Muscle of arm (tissue), 12 donors: Measurements from ENCODE around the gene CISD3. TPM values are rescaled to one million over a fixed set of nuclear protein-coding genes. Genes with fewer than 3 reads are reported as not detected.

Experiments
- DNase-seq: peaks from one replicate; pipeline ENCODE4 v3.0.0-alpha.2; 2013
- polyA plus RNA-seq, 12 donors: library from polyadenylated mRNA; unstranded; fragments of 120-200 nt; gene quantifications; one replicate each; pipeline ENCODE4 v1.2.1, GENCODE V29; 2013; ENCODE audit not compliant: insufficient read length in 12 of 12

CISD3 gene
- polyA plus RNA-seq, 12 donors = 10.7 to 17.4 (median 13.3) TPM; not detected in 1

DNA sequence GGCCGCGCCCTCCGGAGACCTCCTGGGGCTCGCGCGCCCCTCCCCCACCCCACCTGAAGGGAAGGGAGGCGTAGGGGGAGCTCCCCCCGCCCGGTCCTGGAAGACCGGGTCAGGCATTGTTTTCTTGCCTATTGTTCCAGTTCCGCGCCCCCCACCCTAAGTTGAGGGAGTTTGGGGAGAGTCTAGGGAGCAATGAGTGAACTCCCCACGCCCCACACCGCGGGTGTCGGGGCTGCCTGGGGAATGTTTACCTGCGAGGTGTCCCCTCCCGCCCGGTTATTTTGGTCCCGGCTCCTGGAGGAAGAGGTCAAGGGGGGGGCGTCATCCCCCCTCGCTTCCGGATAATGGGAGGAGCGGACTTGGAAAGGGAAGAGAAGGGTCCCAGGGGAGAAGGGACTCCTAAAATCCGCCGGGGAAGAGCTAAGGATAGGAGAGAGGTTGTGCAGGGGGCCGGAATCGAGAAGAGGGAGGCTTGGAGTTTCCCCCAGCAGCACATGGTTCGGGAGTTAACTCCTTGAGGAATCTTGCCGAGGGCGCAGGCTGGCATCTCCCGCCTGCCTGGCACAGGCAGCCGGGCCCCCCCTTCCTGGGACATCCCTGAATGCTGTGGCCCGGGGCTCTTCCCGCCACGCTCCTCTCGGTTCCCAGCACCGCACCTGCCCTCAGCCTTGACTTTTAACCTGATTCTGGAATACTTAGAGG, 24.2 kb upstream of the CISD3 start:
- no peak for DNase-seq

DNA sequence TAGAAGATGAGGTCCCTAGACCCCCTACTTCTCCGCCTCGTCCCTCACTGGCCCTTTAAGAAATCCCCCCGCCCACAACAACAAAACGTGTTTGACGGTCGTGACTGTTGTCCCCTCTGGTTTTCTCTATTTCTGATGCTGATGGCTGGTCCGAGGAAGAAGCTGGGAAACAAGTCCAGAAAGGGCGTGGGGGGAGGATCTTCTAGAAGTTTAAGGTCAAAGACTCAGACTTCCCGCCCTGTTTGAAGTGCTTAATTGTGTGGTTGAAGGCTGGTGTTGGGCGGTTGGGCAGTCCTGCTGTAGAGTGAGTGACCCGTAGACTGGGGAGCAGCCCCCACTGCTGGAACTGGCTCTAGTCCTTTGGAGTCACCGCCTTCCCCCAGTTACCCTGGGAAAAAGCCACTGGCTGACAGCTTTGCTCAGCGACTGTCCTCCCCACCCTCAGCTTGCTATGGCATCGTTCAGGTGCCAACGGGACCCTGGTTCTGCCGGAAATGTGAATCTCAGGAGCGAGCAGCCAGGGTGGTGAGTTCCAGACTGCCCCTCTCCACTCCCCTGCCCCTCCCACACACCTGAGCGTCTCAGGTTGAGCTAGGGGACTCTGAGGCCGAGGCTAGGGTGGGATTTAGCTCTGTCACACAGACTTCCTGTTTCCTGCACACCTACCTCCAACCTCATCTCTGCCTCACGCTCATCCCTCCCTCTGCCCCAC, 23.5 kb upstream of the CISD3 start:
- no peak for DNase-seq

DNA sequence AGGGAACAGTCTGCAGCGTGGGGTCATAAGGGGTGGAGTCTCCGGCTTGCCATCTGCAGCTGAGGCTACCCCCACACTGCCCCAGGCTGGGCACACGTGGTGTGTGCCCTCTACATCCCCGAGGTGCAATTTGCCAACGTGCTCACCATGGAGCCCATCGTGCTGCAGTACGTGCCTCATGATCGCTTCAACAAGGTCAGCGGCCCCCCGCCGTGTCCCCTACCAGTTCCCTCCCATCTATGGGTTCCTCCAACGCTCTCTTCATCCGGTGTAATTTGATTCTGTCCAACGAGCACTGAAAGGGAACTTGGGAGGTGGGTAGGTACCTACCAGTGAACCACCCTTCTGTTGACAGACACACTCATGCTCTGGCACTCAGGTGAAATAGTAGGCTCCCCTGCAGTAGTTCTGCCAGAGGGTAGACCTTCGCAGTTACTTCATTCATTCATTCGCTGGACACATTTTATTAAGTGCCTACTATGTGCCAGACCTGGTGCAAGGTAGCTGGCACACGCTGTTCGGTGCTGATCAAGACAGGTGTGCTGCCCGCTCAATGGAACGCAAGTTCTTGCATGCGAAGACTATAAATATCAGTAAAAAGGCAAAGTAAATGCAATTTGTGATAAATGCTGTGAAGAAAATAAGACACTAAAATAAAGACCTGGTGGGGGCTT, 22.3 kb upstream of the CISD3 start:
- DNase-seq = no peak

- DNase-seq = no peak
Measured at GRCh38 chr17:38709104-38709820, 20.9 kb upstream of the CISD3 start.

GRCh38 chr17:38709864-38710603, 20.1 kb upstream of the CISD3 start:
- no peak for DNase-seq

DNA sequence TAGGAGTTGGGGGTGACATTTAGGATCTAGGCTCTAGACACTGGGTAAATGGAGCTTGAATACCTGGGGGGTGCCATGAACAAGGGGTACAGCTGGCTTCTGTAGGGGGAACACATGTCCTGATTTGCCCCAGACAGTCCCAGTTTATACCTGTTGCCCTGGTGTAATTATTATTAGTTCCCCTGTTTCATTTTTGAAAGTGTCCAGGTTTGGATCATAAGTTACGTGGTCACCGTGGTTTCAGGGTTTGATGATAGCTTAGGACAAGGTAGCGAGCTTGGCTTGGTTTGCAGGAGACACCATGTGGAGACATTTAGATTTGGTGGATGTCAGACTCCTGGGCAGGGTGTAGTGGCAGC, 19.6 kb upstream of the CISD3 start:
- no peak for DNase-seq

- no peak for DNase-seq
Measured at GRCh38 chr17:38710985-38711384, 19.2 kb upstream of the CISD3 start.

DNA sequence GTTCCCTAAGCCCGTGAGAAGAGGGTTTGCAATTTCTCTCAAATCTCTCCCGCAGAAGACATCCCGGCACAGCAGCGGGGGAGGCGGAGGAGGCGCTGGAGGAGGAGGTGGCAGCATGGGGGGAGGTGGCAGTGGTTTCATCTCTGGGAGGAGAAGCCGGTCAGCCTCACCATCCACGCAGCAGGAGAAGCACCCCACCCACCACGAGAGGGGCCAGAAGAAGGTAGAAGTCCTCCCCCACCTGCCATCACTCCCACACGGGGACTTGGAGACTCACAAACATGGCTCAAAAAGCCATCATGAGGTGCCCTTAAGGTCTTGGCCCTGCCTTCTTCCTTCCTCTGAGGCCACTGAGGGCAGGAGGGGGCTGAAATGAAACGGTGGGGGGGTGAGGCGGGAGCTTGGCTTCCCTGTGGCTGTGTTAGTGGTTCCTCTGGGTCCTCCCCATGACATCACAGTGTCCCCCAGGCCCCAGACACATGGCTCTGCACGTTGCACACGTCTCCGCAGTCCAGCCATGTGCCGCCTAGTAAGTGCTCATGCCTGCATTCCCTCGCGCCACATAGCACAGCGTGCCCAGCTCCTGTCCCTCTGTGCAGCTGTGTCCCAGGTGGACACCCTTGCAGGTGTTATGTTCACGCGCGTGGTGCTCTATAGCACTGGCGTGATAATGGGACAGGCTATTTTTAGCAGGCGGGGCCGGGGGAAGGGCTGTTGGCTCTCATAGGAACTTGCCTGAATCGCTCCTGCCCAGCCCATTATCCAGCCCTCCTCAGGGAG, 18.2 kb upstream of the CISD3 start:
- no peak for DNase-seq

- DNase-seq = no peak
Measured at GRCh38 chr17:38712593-38712992, 17.5 kb upstream of the CISD3 start.

- no peak for DNase-seq
Measured at GRCh38 chr17:38713456-38714075, 16.6 kb upstream of the CISD3 start.

GRCh38 chr17:38715216-38715943, 14.8 kb upstream of the CISD3 start:
- DNase-seq = no peak

GRCh38 chr17:38716368-38717005, 13.7 kb upstream of the CISD3 start:
- DNase-seq = no peak

- no peak for DNase-seq
Measured at GRCh38 chr17:38717139-38717745, 12.9 kb upstream of the CISD3 start.

GRCh38 chr17:38719289-38719942, 10.7 kb upstream of the CISD3 start:
- no peak for DNase-seq

- no peak for DNase-seq
Measured at GRCh38 chr17:38719943-38720641, 10.0 kb upstream of the CISD3 start.

- DNase-seq = no peak
Measured at GRCh38 chr17:38720941-38721340, 9.2 kb upstream of the CISD3 start.

- DNase-seq = no peak
Measured at GRCh38 chr17:38721802-38722201, 8.3 kb upstream of the CISD3 start.
